K562 (cell line): Measurements from ENCODE around the gene STT3B. TPM values are rescaled to one million over a fixed set of nuclear protein-coding genes. Genes with fewer than 3 reads are reported as not detected.

Experiments
- ATAC-seq: fragments of 200-7000 bp; cut with Tn5 transposase; 3 replicates; pipeline ENCODE4 v1.9.1; 2020; ENCODE audit warnings: moderate library complexity
- BruUV-seq: library from RNA; stranded (reverse); fragments of 400-500 nt; replicated peaks from 2 replicates; lab custom pipeline; 2021; lab: Mats Ljungman, UMichigan
- CTCF ChIA-PET: fragments of 300-600 bp; formaldehyde crosslinking; extraction: SDS; loops from one replicate; lab custom pipeline; 2021; ENCODE audit warnings: low intra/inter-chr PET ratio; lab: Yijun Ruan, JAX
- POLR2A ChIA-PET: fragments of 300-600, 350-650 bp; sonication (Branson Sonifier 250); formaldehyde crosslinking; extraction: SDS; loops from one replicate; lab custom pipeline; 2021; ENCODE audit warnings: antibody characterized with exemption, inconsistent platforms; lab: Yijun Ruan, JAX
- DNase-seq, 4 experiments: peaks; one replicate each; pipeline versions ENCODE4 v3.0.0 to v3.0.0-alpha.2; 2011 to 2018; ENCODE audit warnings: low spot score in 3 of 4, mixed read lengths in 3 of 4; ENCODE audit errors: extremely low read depth in 1 of 4
- FAIRE-seq: peaks from 2 replicates; lab custom pipeline; 2011; peaks lifted over from hg19 to GRCh38; lab: Jason Lieb, UNC
- H2AFZ ChIP-seq: 2 replicates; pipeline ENCODE4 v1.6.0; 2011; ENCODE audit warnings: low read depth, low read length, control low read depth, inconsistent platforms
- H3K27ac ChIP-seq: fragments of 200-600 bp; 3 replicates; pipeline ENCODE4 v1.8.0; 2011; ENCODE audit warnings: low read depth, mild to moderate bottlenecking, control low read depth, inconsistent platforms, low read length, moderate library complexity, mixed read lengths; ENCODE audit errors: extremely low read depth
- H3K27me3 ChIP-seq, 2 experiments: fragments of 300-600 bp in 1 of 2; 2 replicates in 1 of 2; 3 replicates in 1 of 2; pipeline versions ENCODE4 v1.6.0 to v1.8.0; 2011; ENCODE audit warnings: inconsistent platforms in 2 of 2, low read length in 2 of 2, mild to moderate bottlenecking in 1 of 2, mixed read lengths in 1 of 2, moderate library complexity in 1 of 2; ENCODE audit not compliant: control insufficient read depth in 2 of 2, insufficient read depth in 2 of 2
- H3K36me3 ChIP-seq: fragments of 300-600 bp; 3 replicates; pipeline ENCODE4 v1.8.0; 2011; ENCODE audit warnings: mild to moderate bottlenecking, low read length, inconsistent platforms; ENCODE audit not compliant: control insufficient read depth, insufficient read depth
- H3K4me1 ChIP-seq, 2 experiments: fragments of 200-600 bp in 1 of 2; replicated peaks in 1 of 2; 2 replicates in 1 of 2; 3 replicates in 1 of 2; pipeline versions ENCODE4 v1.5.1 to v1.8.0; 2011; ENCODE audit warnings: inconsistent platforms in 2 of 2, low read length in 2 of 2, mild to moderate bottlenecking in 1 of 2, mixed read lengths in 1 of 2, moderate library complexity in 1 of 2; ENCODE audit not compliant: control insufficient read depth in 2 of 2, insufficient read depth in 2 of 2
- H3K4me2 ChIP-seq: 2 replicates; pipeline ENCODE4 v1.6.1; 2011; ENCODE audit warnings: low read length, control low read depth, inconsistent platforms, mixed read lengths; ENCODE audit not compliant: insufficient read depth
- H3K4me3 ChIP-seq: fragments of 200-600 bp; sonication (generic), shearing (Covaris generic); 2 replicates; pipeline ENCODE4 v1.5.1; 2016; ENCODE audit warnings: control low read depth, inconsistent platforms
- H3K79me2 ChIP-seq: fragments of 200-600 bp; 3 replicates; pipeline ENCODE4 v1.8.0; 2011; ENCODE audit warnings: low read length, inconsistent platforms; ENCODE audit not compliant: control insufficient read depth, insufficient read depth
- H3K9ac ChIP-seq, 2 experiments: 2 replicates each; pipeline versions ENCODE4 v1.6.0 to v1.6.1; 2011; ENCODE audit warnings: low read depth in 2 of 2, low read length in 2 of 2, control low read depth in 1 of 2, inconsistent platforms in 1 of 2, mild to moderate bottlenecking in 1 of 2, mixed read lengths in 1 of 2; ENCODE audit not compliant: insufficient read depth in 1 of 2
- H3K9me1 ChIP-seq: one replicate; pipeline ENCODE4 v1.6.0; 2011; ENCODE audit warnings: inconsistent platforms, mild to moderate bottlenecking, low read length, moderate library complexity; ENCODE audit not compliant: control insufficient read depth, insufficient read depth
- H3K9me3 ChIP-seq: replicated peaks from 2 replicates; pipeline ENCODE4 v1.5.1; 2011; ENCODE audit warnings: low read depth, low read length, inconsistent platforms; ENCODE audit not compliant: control insufficient read depth, insufficient read depth
- H4K20me1 ChIP-seq: replicated peaks from 2 replicates; pipeline ENCODE4 v1.6.1; 2011; ENCODE audit warnings: low read length, inconsistent platforms, mixed read lengths; ENCODE audit not compliant: control insufficient read depth, insufficient read depth
- NEUROD1 ChIP-seq: fragments of 150-350 bp; IDR thresholded peaks from 2 replicates; pipeline ENCODE4 v1.6.1; 2014; ENCODE audit warnings: borderline replicate concordance, low read length, low read depth; ENCODE audit not compliant: partially characterized antibody
- REST ChIP-seq, 2 experiments: fragments of 450-650 bp; formaldehyde crosslinking in 1 of 2; IDR thresholded peaks; 2 replicates each; pipeline versions ENCODE4 v1.4.0 to v1.6.1; 2014 to 2020; ENCODE audit warnings: mild to moderate bottlenecking in 2 of 2, borderline replicate concordance in 1 of 2, low read depth in 1 of 2
- WGBS: fragments of 100-300 bp; shearing (Covaris generic); methylation state at CpG from one replicate; pipeline ENCODE4 v1.1.6; 2016; ENCODE audit warnings: low coverage, mixed read lengths; ENCODE audit not compliant: insufficient coverage; ENCODE audit errors: missing lambda C conversion rate; 5-methylcytosine and 5-hydroxymethylcytosine counted together
- in situ Hi-C: fragments of 300-500 bp; cut with MboI; formaldehyde crosslinking; loops from 4 replicates; pipeline ENCODE4 v1.15.0; 2018; ENCODE audit warnings: inconsistent platforms, mixed read lengths
- intact Hi-C: fragments of 100-400 bp; cut with micrococcal nuclease; formaldehyde crosslinking; loops from 2 replicates; pipeline ENCODE4 v1.14.2; 2022
- polyA plus RNA-seq, 8 experiments: library from polyadenylated mRNA; depleted of rRNA in 4 of 8; stranded (reverse) in 5 of 8; unstranded in 3 of 8; fragments of >200 nt; fragmentation: Nextera tagmentation in 2 of 8; fragmentation: Illumina TruSeq in 1 of 8; extraction: Ambion mirVana in 2 of 8; extraction: Trizol in 1 of 8; gene quantifications; 2 replicates each; pipeline versions ENCODE4 v1.2.1 to v1.2.3, GENCODE V29; 2011 to 2014; ENCODE audit warnings: inconsistent platforms in 1 of 8, missing spikeins in 1 of 8
- total RNA-seq, 7 experiments: library from RNA; depleted of rRNA in 6 of 7; stranded (reverse); fragments of >200 nt in 6 of 7; fragmentation: Illumina TruSeq in 2 of 7; extraction: Trizol in 2 of 7; gene quantifications; 2 replicates each; pipeline versions ENCODE4 v1.2.1 to v1.2.3, GENCODE V29; 2011 to 2021; ENCODE audit warnings: low replicate concordance in 1 of 7

Gene STT3B
- total and polyA plus RNA-seq, 9 of the 15 experiments (the other 6 are each of a cell fraction or from before 2014, with no cell fraction given), result 22.4 to 147 (median 100) TPM

GRCh38 chr3:31670722-31671121 lies 138.0 kb downstream of the STT3B start (continued):
- TF ChIP-seq NEUROD1, result no peak
- TF ChIP-seq, all 486 proteins: peak for 0

GRCh38 chr3:31671451-31671850 lies 138.7 kb downstream of the STT3B start:
- ATAC-seq, result no peak
- intact Hi-C loops, result no loop called here
- H3K4me1 ChIP-seq, result no peaks in the 10 kb centered on the region
- no peaks in the 10 kb centered on the region for H3K9me3 ChIP-seq
- no peak overlapping the region for H3K9ac ChIP-seq
- no peak for TF ChIP-seq REST (IDR thresholded peaks at IDR 0.05; ENCODE audit: borderline replicate concordance)
- TF ChIP-seq REST (CRISPR knock-in tag; IDR thresholded peaks at IDR 0.05; ENCODE audit: low read depth), result no peak
- TF ChIP-seq, all 486 proteins: peak for 0
- DNase-seq (no peak), FAIRE-seq (no peak)
- Histone ChIP-seq H3K27me3 (peaks cover 0 to 1% of the 10 kb centered on the region in 2 experiments; a peak in 2 of 5 replicates), H3K4me2 (no peak overlapping the region), H3K4me3 (no peak overlapping the region), H3K9me1 (no peaks in the 10 kb centered on the region), H3K36me3 (no peaks in the 10 kb centered on the region), H4K20me1 (no peaks in the 10 kb centered on the region), H2AFZ (no peak overlapping the region), H3K27ac (no peak overlapping the region), H3K79me2 (no peaks in the 10 kb centered on the region)
- 5% methylated on average over 2 of the region's 2 CpGs for WGBS
- ChIA-PET POLR2A (interaction anchor here (1.0 kb wide), 1 partner anchor 9 kb away, joined by 4 read pairs; no protein-coding TSS in a partner anchor), CTCF (no interaction called here)
- in situ Hi-C loops, result no loop called here
- no TSS peak for BruUV-seq
